ACHN (cell line): ENCODE data around the gene HS6ST2.

Experiments used
- DNase-seq: peaks from one replicate; pipeline ENCODE4 v3.0.0-alpha.2; 2015
- in situ Hi-C: cut with HindIII; loops from 2 replicates; pipeline ENCODE4 v1.10.0; 2017; ENCODE audit warnings: low sequenced_read_pairs, low pct_ligation_motif_present, low pct_unique_long_range_greater_than_20kb

HS6ST2 gene

DNA sequence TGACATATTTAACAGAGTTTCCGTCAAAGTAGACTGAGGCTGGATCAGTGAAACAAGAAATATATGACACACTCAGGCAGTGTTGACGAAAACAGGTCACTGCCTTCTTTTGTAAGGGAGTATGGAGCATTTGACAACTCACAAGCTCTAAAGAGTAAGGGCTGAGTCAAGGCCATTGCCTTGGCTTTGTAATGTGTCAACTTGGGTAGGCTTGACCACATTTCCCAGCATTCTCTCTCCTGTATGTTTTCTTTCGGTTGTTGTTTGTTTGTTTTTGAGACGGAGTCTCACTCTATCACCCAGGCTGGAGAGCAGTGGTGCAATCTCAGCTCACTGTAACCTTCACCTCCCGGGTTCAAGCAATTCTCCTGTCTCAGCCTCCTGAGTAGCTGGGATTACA, 344.6 kb downstream of the HS6ST2 start:
- no peak for DNase-seq
- in situ Hi-C loops = no loop called here

DNA sequence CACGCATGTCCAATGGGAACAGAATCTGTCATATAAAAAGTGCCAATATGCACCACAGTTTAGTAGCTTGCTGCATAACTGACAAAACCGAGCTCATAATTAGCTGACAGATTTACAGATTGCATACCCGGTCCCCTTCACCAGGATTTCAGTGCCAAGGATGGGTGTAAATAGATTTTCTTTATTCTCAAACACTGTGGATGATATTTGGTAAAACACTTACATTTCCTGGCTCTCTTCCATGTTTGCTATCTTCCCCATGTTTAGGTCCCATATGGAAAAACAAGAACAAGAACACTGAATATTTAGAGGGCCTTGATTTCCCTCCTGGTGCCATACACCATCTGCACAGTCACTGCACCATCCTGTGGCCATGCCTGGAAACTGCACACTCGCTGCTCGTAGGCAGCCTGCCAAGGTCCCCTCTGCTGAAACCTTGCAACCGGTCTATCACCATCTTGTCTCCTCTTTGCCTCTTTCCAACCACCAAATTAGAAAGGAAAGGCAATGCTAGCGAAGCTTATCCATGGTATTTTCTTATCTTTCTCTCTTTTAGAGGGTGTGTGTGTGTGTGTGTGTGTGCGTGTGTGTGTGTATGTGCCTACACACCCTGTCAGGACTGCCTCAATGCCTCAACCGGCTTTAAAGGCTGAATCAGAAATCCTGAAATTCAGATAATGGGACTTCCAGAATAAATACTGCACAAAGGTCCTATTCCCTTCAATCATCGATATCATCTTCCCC, 345.4 kb downstream of the HS6ST2 start:
- in situ Hi-C loops = no loop called here
- DNase-seq = peak; percentile 6

DNA sequence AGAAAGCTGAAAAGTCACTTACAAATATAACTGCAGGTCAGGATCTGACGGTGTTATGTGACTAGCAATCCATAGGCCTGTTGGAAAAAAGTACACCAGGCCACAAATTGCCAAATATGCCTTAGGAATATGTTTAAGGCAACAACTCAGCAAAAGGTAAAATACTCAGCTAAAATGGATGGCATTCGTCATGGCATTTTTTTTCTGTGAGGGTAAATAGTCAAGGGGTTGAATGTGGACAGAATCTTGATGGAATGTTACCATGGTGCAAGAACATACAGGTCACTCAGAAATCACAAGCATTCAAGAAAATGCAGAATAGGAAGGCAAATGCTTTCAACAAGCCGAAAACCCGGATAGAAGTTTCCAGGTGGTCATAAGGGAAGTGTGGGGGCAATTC, 347.9 kb downstream of the HS6ST2 start:
- DNase-seq = no peak
- in situ Hi-C loops = no loop called here

DNA sequence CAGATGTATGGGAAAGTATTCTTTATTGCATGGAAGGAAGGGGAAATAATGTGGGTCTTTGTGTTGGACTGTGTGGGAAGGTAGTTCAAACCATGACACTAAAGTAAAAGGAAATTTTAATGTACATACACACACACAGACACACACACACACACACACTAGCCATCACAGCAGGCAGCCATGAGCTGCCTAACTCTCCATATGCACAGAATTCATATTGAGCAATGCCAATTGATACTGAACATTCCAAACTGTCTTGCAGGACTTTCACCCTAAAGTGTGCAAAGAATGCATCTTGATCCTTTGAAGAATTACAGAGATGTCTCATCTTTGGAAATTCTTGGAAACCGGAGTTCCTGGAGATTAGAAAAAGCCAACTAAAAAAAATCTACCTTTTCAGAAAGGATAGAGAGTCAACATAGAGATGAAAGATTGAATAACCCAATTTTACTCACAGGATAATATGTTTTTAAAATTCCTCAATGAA, 349.0 kb downstream of the HS6ST2 start:
- in situ Hi-C loops = no loop called here

GRCh38 chrX:132603700-132604286, 354.6 kb downstream of the HS6ST2 start:
- in situ Hi-C loops = no loop called here
- no peak for DNase-seq

More for the DNA sequence above, 349.0 kb downstream of the HS6ST2 start:
- no peak for DNase-seq

DNA sequence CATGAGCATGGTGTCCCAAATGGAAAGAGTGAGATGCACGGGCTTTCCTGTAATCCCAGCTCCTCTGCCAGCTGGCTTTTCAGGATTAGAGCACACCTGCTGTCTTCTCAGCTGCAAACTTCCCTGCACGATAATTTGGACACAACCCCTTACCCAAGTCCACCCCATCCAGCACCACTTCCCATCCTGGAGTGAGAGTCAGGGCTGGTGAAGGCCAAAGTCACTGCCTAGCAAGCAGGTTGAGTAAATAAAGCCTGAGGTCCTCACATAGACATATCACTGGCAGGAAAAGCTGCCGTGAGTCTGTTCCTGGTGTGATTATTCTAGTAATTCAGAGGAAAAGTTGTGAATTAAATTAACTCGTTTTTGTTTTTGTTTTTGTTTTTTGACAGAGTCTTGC, 355.7 kb downstream of the HS6ST2 start:
- no peak for DNase-seq
- in situ Hi-C loops = no loop called here

GRCh38 chrX:132594999-132595398, 363.4 kb downstream of the HS6ST2 start:
- in situ Hi-C loops = no loop called here
- DNase-seq = no peak

DNA sequence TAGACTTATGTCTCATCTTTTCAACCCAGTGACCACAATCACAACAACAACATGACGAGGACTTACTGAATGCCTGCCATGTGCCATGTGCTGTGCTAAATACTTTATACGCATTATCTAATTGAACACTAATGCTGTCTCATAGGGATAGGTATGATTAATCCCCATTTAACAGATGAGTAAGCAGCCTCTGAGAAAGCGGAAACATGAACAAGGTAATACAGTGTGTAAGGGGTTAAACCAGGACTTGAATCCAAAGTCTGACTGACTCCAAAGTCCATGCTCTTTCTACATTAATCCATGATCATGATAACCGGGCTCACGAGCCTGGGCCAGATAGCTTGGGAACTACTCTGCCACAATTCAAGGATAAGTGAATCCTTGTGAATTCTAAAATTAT, 364.3 kb downstream of the HS6ST2 start:
- no peak for DNase-seq
- in situ Hi-C loops = no loop called here

GRCh38 chrX:132592880-132593279, 365.5 kb downstream of the HS6ST2 start:
- in situ Hi-C loops = no loop called here

GRCh38 chrX:132591719-132592275, 366.6 kb downstream of the HS6ST2 start:
- in situ Hi-C loops = no loop called here
- no peak for DNase-seq

More at GRCh38 chrX:132592880-132593279, 365.5 kb downstream of the HS6ST2 start:
- DNase-seq = peak; percentile 1

GRCh38 chrX:132590350-132591026, 367.9 kb downstream of the HS6ST2 start:
- no peak for DNase-seq
- in situ Hi-C loops = no loop called here

DNA sequence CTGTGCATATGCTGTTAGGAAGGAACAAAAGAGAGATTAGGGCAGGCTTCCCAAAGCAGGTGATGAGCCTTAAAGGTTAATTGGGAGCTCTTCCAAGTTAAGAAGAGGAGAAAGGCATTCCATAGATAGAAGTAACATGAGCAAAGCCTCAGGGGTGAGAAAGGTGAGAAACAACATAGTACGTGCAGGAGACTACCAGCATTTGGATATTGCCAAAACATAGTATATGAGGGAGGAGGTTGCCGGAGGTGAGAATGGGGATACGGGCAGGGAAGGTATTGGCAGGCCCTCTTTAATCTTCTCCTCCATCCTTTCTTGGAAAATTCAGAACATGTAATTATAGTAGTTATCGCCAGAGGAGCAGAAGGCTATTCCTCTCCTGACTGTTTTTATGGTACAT, 373.5 kb downstream of the HS6ST2 start:
- DNase-seq = no peak
- in situ Hi-C loops = no loop called here

GRCh38 chrX:132576939-132577338, 381.5 kb downstream of the HS6ST2 start:
- in situ Hi-C loops = no loop called here

More at GRCh38 chrX:132576939-132577338, 381.5 kb downstream of the HS6ST2 start:
- no peak for DNase-seq
